ENCODE measurements around the gene RGS5.

- TF ChIP-seq CTCF (conservative IDR thresholded peaks at IDR 0.05; ENCODE audit: low read length) (no peak), EZH2phosphoT487 (IDR thresholded peaks at IDR 0.05; ENCODE audit: borderline replicate concordance, low read depth, low read length) (no peak)
Observed at GRCh38 chr1:163115887-163116286, 86.8 kb downstream of the RGS5 start.

All from OCI-LY7 (cell line).